ENCODE results near the gene RETREG1.

DNA sequence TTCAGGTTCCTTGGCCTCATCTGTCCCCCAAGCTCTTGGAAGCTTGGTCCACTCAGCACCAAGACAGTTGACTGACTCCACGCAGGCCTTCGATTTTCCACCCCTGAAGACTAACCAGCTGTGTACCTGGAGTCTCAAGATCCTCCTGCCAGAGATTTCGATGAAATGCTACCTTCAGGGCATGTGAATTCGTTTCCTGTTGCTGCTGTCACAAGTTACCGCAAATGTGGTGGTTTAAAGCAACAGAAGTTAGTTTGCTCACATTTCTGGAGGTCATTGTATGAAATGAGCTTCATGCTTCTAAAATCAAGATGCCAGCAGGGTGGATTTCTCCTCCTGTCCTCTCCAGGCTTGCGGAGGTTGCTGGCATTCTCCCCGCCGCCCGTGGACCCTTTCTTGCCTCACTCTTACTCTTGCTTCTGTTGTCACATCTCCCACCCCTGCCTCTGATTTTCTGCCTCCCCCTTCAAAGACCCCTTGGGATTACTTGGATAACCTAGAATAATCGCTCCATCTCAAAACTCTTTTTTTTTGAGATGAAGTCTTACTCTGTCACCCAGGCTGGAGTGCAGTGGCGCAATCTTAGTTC is 27.6 kb upstream of the RETREG1 start:
- TF ChIP-seq, protein P1, sequence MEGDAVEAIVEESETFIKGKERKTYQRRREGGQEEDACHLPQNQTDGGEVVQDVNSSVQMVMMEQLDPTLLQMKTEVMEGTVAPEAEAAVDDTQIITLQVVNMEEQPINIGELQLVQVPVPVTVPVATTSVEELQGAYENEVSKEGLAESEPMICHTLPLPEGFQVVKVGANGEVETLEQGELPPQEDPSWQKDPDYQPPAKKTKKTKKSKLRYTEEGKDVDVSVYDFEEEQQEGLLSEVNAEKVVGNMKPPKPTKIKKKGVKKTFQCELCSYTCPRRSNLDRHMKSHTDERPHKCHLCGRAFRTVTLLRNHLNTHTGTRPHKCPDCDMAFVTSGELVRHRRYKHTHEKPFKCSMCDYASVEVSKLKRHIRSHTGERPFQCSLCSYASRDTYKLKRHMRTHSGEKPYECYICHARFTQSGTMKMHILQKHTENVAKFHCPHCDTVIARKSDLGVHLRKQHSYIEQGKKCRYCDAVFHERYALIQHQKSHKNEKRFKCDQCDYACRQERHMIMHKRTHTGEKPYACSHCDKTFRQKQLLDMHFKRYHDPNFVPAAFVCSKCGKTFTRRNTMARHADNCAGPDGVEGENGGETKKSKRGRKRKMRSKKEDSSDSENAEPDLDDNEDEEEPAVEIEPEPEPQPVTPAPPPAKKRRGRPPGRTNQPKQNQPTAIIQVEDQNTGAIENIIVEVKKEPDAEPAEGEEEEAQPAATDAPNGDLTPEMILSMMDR (IDR thresholded peaks at IDR 0.05): no peak
- TF ChIP-seq POLR2AphosphoS5 (IDR thresholded peaks at IDR 0.05): no peak
- no peak for TF ChIP-seq POLR2A (IDR thresholded peaks at IDR 0.05)
- TF ChIP-seq EP300 (IDR thresholded peaks at IDR 0.05): no peak
